Endothelial cell of umbilical vein (primary cell): ENCODE results near the gene SLC22A7.

ENCODE experiments used
- CTCF ChIP-seq, 2 donors: IDR thresholded peaks; 1 replicate in 1 of 2; 2 replicates in 1 of 2; pipeline ENCODE4 v1.5.1; 2011; ENCODE audit warnings: low read length in 2 of 2, mild to moderate bottlenecking in 2 of 2, moderate library complexity in 2 of 2, control low read depth in 1 of 2, inconsistent platforms in 1 of 2, low read depth in 1 of 2; ENCODE audit not compliant: insufficient read depth in 1 of 2; ENCODE audit errors: extremely low read depth in 1 of 2
- EZH2 ChIP-seq: IDR thresholded peaks from 2 replicates; pipeline ENCODE4 v1.6.1; 2012; ENCODE audit warnings: borderline replicate concordance, low read depth, mild to moderate bottlenecking, moderate library complexity, low read length, inconsistent platforms; ENCODE audit not compliant: severe bottlenecking
- TF ChIP-seq, protein P1 (sequence below): IDR thresholded peaks from 2 replicates; pipeline ENCODE4 v1.6.1; 2011; ENCODE audit not compliant: insufficient read depth, insufficient read length

GRCh38 chr6:43286456-43286979 lies 11.5 kb upstream of the SLC22A7 start:
- TF ChIP-seq CTCF (IDR thresholded peaks at IDR 0.05; ENCODE audit: extremely low read depth in 1 of 2, insufficient read depth in 1 of 2, low read depth in 1 of 2, low read length in 2 of 2) (no peak), EZH2 (no peak)
- TF ChIP-seq, protein P1, sequence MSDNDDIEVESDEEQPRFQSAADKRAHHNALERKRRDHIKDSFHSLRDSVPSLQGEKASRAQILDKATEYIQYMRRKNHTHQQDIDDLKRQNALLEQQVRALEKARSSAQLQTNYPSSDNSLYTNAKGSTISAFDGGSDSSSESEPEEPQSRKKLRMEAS: no peak
